Body of pancreas (tissue), 4 donors: ENCODE results near the gene IGF1R.

Source experiments
- POLR2A ChIP-seq, 3 donors: fragments of 450-650 bp; IDR thresholded peaks; one replicate each; pipeline ENCODE4 v1.6.1; 2016; ENCODE audit warnings: antibody characterized with exemption in 3 of 3, mild to moderate bottlenecking in 2 of 3
- TF ChIP-seq, protein P1 (sequence below), 7 experiments: fragments of 450-650 bp in 4 of 7; fragments of 200-600 bp in 3 of 7; sonication (generic) in 3 of 7; IDR thresholded peaks; one replicate each; pipeline ENCODE4 v1.5.1; 2016 to 2019; ENCODE audit warnings: antibody characterized with exemption in 7 of 7

DNA sequence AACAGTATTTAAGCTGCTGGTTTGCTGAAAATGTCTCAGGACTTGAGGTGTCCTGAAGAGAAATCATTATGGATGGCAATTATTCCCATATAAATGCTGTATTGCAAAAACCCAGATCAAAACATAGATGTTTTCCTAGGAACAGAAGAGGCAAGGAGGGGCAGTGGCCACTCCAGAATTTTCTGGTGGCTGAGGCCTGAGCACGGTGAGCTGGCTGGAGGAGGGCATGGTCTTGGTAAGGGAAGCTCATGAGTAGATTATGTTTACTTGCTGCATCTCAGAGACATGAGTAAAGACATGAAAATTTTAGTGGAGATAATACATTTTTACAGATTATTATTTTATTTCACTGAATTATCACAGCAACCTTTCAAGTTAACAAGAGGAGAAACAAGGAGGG lies 328.2 kb downstream of the IGF1R start:
- TF ChIP-seq, protein P1, sequence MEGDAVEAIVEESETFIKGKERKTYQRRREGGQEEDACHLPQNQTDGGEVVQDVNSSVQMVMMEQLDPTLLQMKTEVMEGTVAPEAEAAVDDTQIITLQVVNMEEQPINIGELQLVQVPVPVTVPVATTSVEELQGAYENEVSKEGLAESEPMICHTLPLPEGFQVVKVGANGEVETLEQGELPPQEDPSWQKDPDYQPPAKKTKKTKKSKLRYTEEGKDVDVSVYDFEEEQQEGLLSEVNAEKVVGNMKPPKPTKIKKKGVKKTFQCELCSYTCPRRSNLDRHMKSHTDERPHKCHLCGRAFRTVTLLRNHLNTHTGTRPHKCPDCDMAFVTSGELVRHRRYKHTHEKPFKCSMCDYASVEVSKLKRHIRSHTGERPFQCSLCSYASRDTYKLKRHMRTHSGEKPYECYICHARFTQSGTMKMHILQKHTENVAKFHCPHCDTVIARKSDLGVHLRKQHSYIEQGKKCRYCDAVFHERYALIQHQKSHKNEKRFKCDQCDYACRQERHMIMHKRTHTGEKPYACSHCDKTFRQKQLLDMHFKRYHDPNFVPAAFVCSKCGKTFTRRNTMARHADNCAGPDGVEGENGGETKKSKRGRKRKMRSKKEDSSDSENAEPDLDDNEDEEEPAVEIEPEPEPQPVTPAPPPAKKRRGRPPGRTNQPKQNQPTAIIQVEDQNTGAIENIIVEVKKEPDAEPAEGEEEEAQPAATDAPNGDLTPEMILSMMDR (IDR thresholded peaks at IDR 0.05): no peak
- TF ChIP-seq POLR2A (IDR thresholded peaks at IDR 0.05): no peak
